ENCODE results near the gene LHX4.

LHX4 gene

DNA sequence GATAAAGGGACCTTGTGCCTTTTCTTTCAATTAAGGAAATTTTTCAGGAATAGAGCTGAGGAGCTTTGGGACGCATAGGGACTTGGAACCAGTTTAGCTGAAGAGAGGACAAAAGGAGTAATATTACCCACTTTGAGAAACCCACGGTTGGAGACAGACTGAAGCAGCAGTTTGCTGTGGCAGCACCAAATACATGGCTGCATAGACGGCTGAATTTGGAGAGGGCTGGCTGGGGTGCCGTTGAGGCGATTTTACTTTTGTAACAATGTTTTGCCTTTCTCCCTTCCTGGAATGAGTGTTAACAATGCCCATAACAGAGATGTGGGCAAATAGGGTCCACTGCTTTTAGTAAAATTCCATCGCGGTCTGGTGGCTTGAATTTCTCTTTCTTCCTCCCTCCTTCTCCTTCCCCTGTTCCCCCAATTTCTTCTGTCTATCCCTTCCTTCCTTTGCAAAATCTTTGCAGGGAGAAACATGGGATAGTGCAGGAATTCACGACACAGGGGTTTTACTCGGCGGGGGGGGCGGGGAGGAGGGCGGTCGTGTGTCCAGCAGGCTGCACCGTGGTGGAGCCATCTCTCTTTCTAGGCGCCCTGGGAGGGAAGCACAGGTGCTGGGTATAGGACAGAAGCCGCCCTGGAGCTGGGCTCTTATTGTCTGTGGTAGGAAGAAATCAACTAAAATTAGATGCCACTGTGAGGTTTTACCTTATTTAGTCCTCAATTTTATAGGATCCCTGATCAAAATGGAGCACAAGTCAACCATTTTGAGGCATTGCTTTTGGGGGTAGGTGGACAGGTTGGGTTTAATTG is 6.8 kb downstream of the LHX4 start:
- Histone ChIP-seq H3K27ac (ENCODE audit: low read length, poor library complexity, severe bottlenecking) (no peak overlapping the region), H3K4me1 (ENCODE audit: control insufficient read depth, insufficient read depth, low read depth, low read length) (peaks cover 23% of the 10 kb centered on the region), H3K9me3 (ENCODE audit: control insufficient read depth, low read length) (no peaks in the 10 kb centered on the region), H3K18ac (ENCODE audit: low read depth in 1 of 2, low read length in 2 of 2) (no peak overlapping the region), H3K27me3 (ENCODE audit: control insufficient read depth in 1 of 2, insufficient read depth in 1 of 2, low read length in 2 of 2) (peaks cover 91 to 95% of the 10 kb centered on the region in 2 experiments), H4K91ac (ENCODE audit: low read length) (no peak overlapping the region), H3K14ac (ENCODE audit: low read length in 2 of 2) (no peak overlapping the region), H2BK12ac (ENCODE audit: low read length in 2 of 2) (no peak overlapping the region), H3K23ac (ENCODE audit: low read length in 2 of 2) (no peak overlapping the region), H3K4ac (ENCODE audit: low read depth in 1 of 2, low read length in 2 of 2) (no peak overlapping the region), H2BK5ac (ENCODE audit: low read depth, low read length, poor library complexity, severe bottlenecking) (no peak overlapping the region), H2BK120ac (ENCODE audit: low read depth, low read length) (no peak overlapping the region), H3K4me3 (ENCODE audit: insufficient read depth in 1 of 2, low read depth in 1 of 2, low read length in 2 of 2) (no peak overlapping the region), H3K9ac (ENCODE audit: low read length) (no peak overlapping the region), H4K8ac (ENCODE audit: low read length) (no peak overlapping the region), H2AFZ (ENCODE audit: low read depth, low read length) (no peak overlapping the region), H2BK15ac (ENCODE audit: low read depth, poor library complexity, severe bottlenecking) (no peak overlapping the region), H3K4me2 (ENCODE audit: low read length, poor library complexity, severe bottlenecking) (no peak overlapping the region), H2AK5ac (ENCODE audit: low read length, severe bottlenecking) (no peak overlapping the region), H3K79me1 (replicated peaks; ENCODE audit: low read length, poor library complexity, severe bottlenecking) (no peaks in the 10 kb centered on the region), H3K36me3 (ENCODE audit: control insufficient read depth in 1 of 2, insufficient read depth in 2 of 2, low read depth in 1 of 2, low read length in 2 of 2) (no peaks in the 10 kb centered on the region)
- 1% methylated on average over 12 of the region's 16 CpGs for WGBS
- DNase-seq = no peak

DNA sequence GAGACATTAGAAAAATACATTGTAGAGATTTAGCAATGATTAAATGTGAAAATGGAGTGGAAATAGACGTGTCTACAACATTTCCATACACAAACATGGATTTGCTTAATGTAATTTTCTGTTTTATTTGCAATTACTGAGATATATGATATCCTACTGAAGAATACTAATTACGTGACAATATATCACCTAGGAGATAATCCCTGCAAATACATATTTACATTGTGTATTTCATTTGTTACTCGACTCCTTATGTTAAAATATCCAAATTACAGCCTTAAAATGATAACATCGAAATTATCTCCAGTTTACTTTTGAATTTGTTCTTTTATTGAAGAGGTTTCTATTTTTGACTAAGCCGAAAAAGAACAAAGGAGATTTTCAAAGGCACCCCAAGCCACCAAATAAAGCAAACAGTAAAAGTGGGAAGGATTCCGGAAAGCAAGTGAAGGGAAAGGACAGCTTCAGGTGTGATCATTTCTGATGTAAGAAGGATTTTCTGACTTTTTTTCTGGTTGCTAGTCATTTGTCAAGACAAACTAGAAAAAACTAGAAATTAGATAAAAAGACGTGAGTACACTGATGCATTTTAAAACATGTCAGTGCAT is 7.9 kb downstream of the LHX4 start:
- H2AFZ ChIP-seq (ENCODE audit: low read depth, low read length) = no peak overlapping the region
- H3K9ac ChIP-seq (ENCODE audit: low read length) = no peak overlapping the region
- no peak overlapping the region for H2BK5ac ChIP-seq (ENCODE audit: low read depth, low read length, poor library complexity, severe bottlenecking)
- no peak for DNase-seq
- H3K14ac ChIP-seq (ENCODE audit: low read length in 2 of 2) = no peak overlapping the region
- no peak overlapping the region for H3K27ac ChIP-seq (ENCODE audit: low read length, poor library complexity, severe bottlenecking)
- no peak overlapping the region for H3K4ac ChIP-seq (ENCODE audit: low read depth in 1 of 2, low read length in 2 of 2)
- H3K4me2 ChIP-seq (ENCODE audit: low read length, poor library complexity, severe bottlenecking) = no peak overlapping the region
- no peaks in the 10 kb centered on the region for H3K36me3 ChIP-seq (ENCODE audit: control insufficient read depth in 1 of 2, insufficient read depth in 2 of 2, low read depth in 1 of 2, low read length in 2 of 2)
- 38% methylated on average over 1 of the region's 7 CpGs for WGBS
- peaks cover 88 to 95% of the 10 kb centered on the region in 2 experiments for H3K27me3 ChIP-seq (ENCODE audit: control insufficient read depth in 1 of 2, insufficient read depth in 1 of 2, low read length in 2 of 2)
- no peak overlapping the region for H3K18ac ChIP-seq (ENCODE audit: low read depth in 1 of 2, low read length in 2 of 2)
- H3K23ac ChIP-seq (ENCODE audit: low read length in 2 of 2) = no peak overlapping the region
- H2BK12ac ChIP-seq (ENCODE audit: low read length in 2 of 2) = no peak overlapping the region
- no peaks in the 10 kb centered on the region for H3K79me1 ChIP-seq (replicated peaks; ENCODE audit: low read length, poor library complexity, severe bottlenecking)
- H3K9me3 ChIP-seq (ENCODE audit: control insufficient read depth, low read length) = no peaks in the 10 kb centered on the region
- H4K91ac ChIP-seq (ENCODE audit: low read length) = no peak overlapping the region
- no peak overlapping the region for H2BK120ac ChIP-seq (ENCODE audit: low read depth, low read length)
- peaks cover 21% of the 10 kb centered on the region for H3K4me1 ChIP-seq (ENCODE audit: control insufficient read depth, insufficient read depth, low read depth, low read length)
- H2BK15ac ChIP-seq (ENCODE audit: low read depth, poor library complexity, severe bottlenecking) = no peak overlapping the region
- no peak overlapping the region for H3K4me3 ChIP-seq (ENCODE audit: insufficient read depth in 1 of 2, low read depth in 1 of 2, low read length in 2 of 2)
- no peak overlapping the region for H4K8ac ChIP-seq (ENCODE audit: low read length)
- no peak overlapping the region for H2AK5ac ChIP-seq (ENCODE audit: low read length, severe bottlenecking)

DNA sequence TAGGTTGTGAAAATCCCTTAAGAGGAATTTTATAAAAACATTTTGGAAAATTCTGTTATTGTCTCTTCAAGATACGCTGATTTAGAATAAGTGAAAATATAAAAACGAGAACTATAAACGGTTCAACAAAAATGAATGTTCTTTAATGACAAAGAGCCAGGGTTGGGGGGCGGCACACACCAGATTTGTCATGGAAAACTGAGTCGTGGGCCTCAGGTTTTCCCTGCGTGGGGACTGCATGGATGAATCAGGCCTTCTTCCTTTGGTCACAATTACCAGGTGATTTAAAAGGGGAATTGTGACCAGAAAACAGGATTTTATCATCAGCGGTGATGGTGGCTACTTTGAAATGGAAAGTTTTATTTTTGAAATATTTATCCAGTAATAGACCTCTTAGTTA is 8.6 kb downstream of the LHX4 start:
- Histone ChIP-seq H3K4ac (ENCODE audit: low read depth in 1 of 2, low read length in 2 of 2) (no peak overlapping the region), H3K4me1 (ENCODE audit: control insufficient read depth, insufficient read depth, low read depth, low read length) (peaks cover 16% of the 10 kb centered on the region), H3K27ac (ENCODE audit: low read length, poor library complexity, severe bottlenecking) (no peak overlapping the region), H3K27me3 (ENCODE audit: control insufficient read depth in 1 of 2, insufficient read depth in 1 of 2, low read length in 2 of 2) (peaks cover 82 to 94% of the 10 kb centered on the region in 2 experiments), H3K79me1 (replicated peaks; ENCODE audit: low read length, poor library complexity, severe bottlenecking) (no peaks in the 10 kb centered on the region), H3K4me2 (ENCODE audit: low read length, poor library complexity, severe bottlenecking) (no peak overlapping the region), H2AFZ (ENCODE audit: low read depth, low read length) (no peak overlapping the region), H3K9ac (ENCODE audit: low read length) (no peak overlapping the region), H2BK120ac (ENCODE audit: low read depth, low read length) (no peak overlapping the region), H3K23ac (ENCODE audit: low read length in 2 of 2) (no peak overlapping the region), H3K14ac (ENCODE audit: low read length in 2 of 2) (no peak overlapping the region), H4K8ac (ENCODE audit: low read length) (no peak overlapping the region), H3K36me3 (ENCODE audit: control insufficient read depth in 1 of 2, insufficient read depth in 2 of 2, low read depth in 1 of 2, low read length in 2 of 2) (no peaks in the 10 kb centered on the region), H4K91ac (ENCODE audit: low read length) (no peak overlapping the region), H3K9me3 (ENCODE audit: control insufficient read depth, low read length) (no peaks in the 10 kb centered on the region), H2BK5ac (ENCODE audit: low read depth, low read length, poor library complexity, severe bottlenecking) (no peak overlapping the region), H2BK12ac (ENCODE audit: low read length in 2 of 2) (no peak overlapping the region), H3K18ac (ENCODE audit: low read depth in 1 of 2, low read length in 2 of 2) (no peak overlapping the region), H2AK5ac (ENCODE audit: low read length, severe bottlenecking) (no peak overlapping the region), H2BK15ac (ENCODE audit: low read depth, poor library complexity, severe bottlenecking) (no peak overlapping the region), H3K4me3 (ENCODE audit: insufficient read depth in 1 of 2, low read depth in 1 of 2, low read length in 2 of 2) (no peak overlapping the region)
- 6% methylated on average over 5 of the region's 7 CpGs for WGBS
- DNase-seq = no peak

DNA sequence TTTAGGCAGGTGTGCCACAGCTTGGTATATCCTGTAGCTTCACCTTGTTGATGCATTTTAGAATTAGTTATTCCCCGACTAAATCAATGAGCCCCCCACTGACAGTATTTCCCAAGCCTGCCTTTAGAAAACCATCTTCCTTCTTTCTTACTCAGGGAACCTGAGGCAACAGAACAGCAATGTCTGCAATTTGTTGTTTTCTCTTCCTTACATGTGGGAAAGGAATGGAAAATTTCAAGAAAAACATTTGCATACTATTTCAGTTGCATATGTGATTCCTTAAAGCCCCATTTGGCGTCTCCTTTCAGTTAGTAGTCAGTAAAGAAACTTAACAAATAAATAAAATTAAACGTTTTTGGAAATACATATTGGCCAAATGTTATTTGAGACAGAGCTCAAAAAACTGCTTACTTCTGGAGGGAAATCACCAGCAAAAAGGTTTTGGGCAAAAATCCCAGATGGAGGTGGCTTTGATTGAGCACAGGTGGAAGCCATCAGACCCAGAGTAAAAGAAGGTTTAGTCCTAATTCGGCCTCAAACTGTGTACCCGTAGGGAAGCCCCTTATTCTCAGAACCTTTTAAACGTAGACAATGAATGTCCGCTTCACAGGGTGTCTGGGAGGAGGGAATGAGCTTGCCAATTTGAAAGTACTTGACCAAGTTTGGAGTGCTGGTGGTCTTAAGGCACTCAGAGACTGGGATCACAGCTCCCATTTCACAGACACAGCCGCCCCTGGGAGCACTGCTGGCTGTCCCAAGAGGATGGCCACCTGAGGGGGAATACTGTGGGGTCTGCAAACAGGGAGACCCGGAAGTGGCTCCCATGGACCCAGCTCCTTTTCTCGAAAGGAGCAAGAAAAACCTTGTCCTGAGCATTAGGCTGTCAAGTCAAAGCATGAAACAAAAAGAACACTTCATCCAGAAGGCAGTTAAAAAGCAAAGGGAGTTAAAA is 9.4 kb downstream of the LHX4 start:
- no peak overlapping the region for H4K8ac ChIP-seq (ENCODE audit: low read length)
- H2BK12ac ChIP-seq (ENCODE audit: low read length in 2 of 2) = no peak overlapping the region
- no peak overlapping the region for H2BK120ac ChIP-seq (ENCODE audit: low read depth, low read length)
- no peak overlapping the region for H3K4me2 ChIP-seq (ENCODE audit: low read length, poor library complexity, severe bottlenecking)
- no peak overlapping the region for H3K4ac ChIP-seq (ENCODE audit: low read depth in 1 of 2, low read length in 2 of 2)
- no peak overlapping the region for H3K18ac ChIP-seq (ENCODE audit: low read depth in 1 of 2, low read length in 2 of 2)
- no peak overlapping the region for H3K9ac ChIP-seq (ENCODE audit: low read length)
- 13% methylated on average over 9 of the region's 10 CpGs for WGBS
- no peaks in the 10 kb centered on the region for H3K79me1 ChIP-seq (replicated peaks; ENCODE audit: low read length, poor library complexity, severe bottlenecking)
- no peak overlapping the region for H2AFZ ChIP-seq (ENCODE audit: low read depth, low read length)
- peaks cover 11% of the 10 kb centered on the region for H3K4me1 ChIP-seq (ENCODE audit: control insufficient read depth, insufficient read depth, low read depth, low read length)
- H4K91ac ChIP-seq (ENCODE audit: low read length) = no peak overlapping the region
- peaks cover 75 to 93% of the 10 kb centered on the region in 2 experiments for H3K27me3 ChIP-seq (ENCODE audit: control insufficient read depth in 1 of 2, insufficient read depth in 1 of 2, low read length in 2 of 2)
- no peak for DNase-seq
- no peak overlapping the region for H3K14ac ChIP-seq (ENCODE audit: low read length in 2 of 2)
- H2AK5ac ChIP-seq (ENCODE audit: low read length, severe bottlenecking) = no peak overlapping the region
- no peak overlapping the region for H3K23ac ChIP-seq (ENCODE audit: low read length in 2 of 2)
- H3K36me3 ChIP-seq (ENCODE audit: control insufficient read depth in 1 of 2, insufficient read depth in 2 of 2, low read depth in 1 of 2, low read length in 2 of 2) = no peaks in the 10 kb centered on the region
- no peak overlapping the region for H2BK15ac ChIP-seq (ENCODE audit: low read depth, poor library complexity, severe bottlenecking)
- no peak overlapping the region for H3K4me3 ChIP-seq (ENCODE audit: insufficient read depth in 1 of 2, low read depth in 1 of 2, low read length in 2 of 2)
- H2BK5ac ChIP-seq (ENCODE audit: low read depth, low read length, poor library complexity, severe bottlenecking) = no peak overlapping the region
- no peak overlapping the region for H3K27ac ChIP-seq (ENCODE audit: low read length, poor library complexity, severe bottlenecking)
- H3K9me3 ChIP-seq (ENCODE audit: control insufficient read depth, low read length) = no peaks in the 10 kb centered on the region
